ENCODE data around the gene LMF2.

The LMF2 gene

GRCh38 chr22:50464451-50464850 lies 43.1 kb downstream of the LMF2 start:
- no peak for DNase-seq (ENCODE audit: low read depth in 3 of 3)

DNA sequence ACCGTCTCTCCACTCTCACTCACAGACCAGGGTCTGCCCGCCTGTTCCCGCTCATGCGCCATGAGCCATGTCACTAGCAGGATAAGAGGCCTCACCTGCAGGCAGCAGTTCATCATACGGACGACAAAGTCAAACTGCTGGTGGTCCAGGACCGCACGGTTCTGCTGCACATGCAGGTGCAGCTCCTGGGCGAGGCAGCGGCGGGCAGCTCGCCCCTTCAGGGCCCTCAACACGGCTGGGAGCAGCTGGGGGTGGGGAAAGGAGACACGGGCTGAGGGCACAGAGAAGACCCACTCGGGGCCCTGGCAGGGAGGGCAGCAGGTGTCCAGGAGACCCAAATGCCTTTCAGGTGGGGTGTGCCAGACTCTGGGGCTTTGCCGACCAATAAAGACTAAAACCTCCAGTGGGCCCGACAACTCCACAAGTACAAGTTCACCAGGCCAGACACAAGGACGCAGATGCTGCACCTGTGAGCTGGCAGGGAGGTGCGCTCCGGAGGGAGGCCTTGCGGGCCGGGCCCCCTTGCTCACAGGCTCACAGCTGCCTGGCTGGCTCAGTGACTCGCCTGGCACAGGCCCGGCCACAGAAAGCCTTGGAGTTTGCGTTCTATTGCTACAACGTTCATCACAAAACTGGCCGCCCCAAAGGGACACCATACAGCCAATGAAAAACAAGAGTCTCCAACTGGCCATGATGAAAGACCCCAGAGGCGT lies 44.2 kb downstream of the LMF2 start:
- no peak for DNase-seq (ENCODE audit: low read depth in 3 of 3)

- no peak for DNase-seq (ENCODE audit: low read depth in 3 of 3)
These were observed 45.4 kb downstream of the LMF2 start for GRCh38 chr22:50461979-50462540.

GRCh38 chr22:50461536-50461935 lies 46.0 kb downstream of the LMF2 start:
- no peak for DNase-seq (ENCODE audit: low read depth in 3 of 3)

DNA sequence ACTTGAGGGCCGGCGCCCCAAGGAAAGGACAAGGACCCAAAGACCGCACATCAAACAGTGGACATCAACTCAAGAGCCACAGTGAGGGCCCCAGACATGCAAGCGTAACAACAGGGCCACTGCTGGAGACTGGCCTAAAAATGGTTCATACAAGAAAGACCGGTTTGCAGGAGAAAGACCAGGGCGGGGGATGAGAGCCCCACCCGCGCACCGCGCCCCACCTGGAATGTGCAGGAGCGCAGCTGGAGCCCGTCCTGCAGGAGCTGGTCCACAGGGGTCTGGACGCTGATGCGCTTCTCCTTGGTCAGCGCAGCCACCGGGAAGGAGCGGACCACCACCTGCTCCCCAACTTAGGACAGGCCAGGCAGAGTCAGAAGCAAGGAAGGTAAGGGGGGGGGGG lies 46.6 kb downstream of the LMF2 start:
- DNase-seq (ENCODE audit: low read depth in 3 of 3) = no peak

DNA sequence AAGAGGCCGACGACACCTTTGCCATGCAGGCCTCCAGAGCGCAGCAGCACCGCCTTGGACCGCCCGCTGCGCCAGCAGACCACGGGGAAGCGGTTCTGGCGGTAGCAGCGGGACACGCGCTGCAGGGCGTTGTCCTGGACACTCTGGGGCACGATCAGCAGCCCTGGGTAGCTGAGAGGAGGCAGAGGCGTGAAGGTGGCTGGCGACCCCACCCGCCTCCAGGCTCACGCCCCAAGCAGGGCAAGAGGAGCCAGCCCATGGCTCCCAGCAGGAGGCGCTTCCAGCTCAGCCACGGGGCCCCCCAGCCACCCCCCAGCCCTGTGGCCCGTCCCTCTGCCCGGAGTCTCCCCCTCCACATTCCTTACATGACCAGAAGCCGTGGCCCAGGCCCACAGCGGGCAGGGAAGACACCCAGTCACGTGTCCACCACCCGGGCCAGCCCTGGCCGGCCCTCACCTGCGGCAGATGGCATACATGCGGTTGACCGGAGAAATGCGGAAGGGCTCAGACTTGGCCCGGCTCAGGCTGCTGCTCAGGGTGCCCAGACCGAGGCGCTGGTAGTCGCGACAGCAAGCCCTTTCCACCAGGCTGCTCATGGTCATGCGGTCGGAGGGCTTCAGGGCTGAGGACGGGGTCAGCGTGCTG lies 47.9 kb downstream of the LMF2 start:
- no peak for DNase-seq (ENCODE audit: low read depth in 3 of 3)

- no peak for DNase-seq (ENCODE audit: low read depth in 3 of 3)
These were observed 48.5 kb downstream of the LMF2 start for GRCh38 chr22:50459016-50459415.

- no peak for DNase-seq (ENCODE audit: low read depth in 3 of 3)
These were observed 50.9 kb downstream of the LMF2 start for GRCh38 chr22:50456466-50457234.

DNA sequence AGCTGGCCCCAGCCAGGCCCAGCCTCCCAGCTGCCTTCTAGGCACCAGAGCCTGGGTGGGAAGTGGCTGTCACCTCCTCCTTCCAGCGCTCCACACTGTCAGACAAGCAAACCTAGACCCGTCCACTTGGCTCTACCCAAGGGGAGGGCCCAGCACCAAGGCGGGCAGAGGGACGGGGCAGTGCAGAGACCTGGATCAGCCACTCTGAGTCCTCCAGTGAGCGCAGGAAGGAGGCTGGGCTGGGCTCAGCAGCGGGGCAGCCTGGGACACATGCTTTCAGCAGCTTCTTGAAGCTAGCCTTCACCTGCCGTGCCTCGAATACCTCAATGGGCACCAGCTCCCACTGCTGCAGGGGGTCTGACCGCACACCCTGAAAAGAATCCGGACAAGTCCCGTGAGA lies 51.5 kb downstream of the LMF2 start:
- DNase-seq (ENCODE audit: low read depth in 3 of 3) = no peak

DNA sequence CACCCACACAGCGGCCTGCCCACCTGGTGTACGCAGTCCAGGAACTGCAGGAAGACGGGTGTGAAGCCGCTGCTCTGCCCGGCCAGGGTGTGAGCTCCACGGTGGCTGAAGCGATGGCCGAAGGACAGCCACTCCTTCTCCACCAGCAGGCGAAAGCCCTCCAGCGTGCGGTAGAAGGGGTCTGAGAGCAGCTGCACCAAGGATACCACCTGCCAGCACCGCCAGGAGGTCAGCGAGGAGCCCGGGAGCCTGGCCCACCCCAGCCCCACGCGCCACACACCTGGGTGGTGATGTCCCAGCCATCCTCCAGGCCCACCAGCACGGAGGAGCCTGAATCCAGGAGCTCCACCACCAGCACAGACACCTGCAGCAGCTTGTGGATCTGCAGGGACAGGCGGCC lies 52.3 kb downstream of the LMF2 start:
- DNase-seq (ENCODE audit: low read depth in 3 of 3) = no peak

DNA sequence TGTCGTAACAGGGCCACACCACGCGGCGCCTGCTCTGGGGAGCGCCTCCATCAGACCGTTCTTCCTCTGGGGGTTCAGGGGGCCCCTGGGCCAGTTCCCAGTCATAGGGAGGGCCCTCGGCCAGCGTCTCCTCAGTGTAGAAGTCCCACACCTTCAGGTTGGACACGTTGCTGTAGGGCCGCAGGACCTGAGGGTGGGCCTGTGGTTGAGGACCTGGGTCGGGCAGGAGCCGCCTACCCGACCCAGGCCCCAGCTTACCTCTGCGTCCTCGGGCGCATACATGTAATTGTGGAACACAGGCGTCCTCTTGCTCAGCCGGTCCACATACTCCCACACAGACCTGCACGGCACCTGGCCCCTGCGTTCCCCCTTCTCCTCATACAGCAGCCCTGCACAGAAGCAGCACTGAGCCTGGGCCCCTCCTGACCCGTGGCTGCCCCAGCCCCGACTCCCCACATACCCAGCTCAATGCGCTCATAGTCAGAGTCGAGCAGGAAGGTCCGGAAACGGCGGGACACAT lies 52.9 kb downstream of the LMF2 start:
- no peak for DNase-seq (ENCODE audit: low read depth in 3 of 3)

All from stimulated activated CD4-positive, alpha-beta T cell treated with anti-CD3 and anti-CD28 coated beads, TNF-alpha, amount 100 ng/mL, for 48 hours (primary cell).